GM18526 (cell line): Measurements from ENCODE around the gene FAM81B.

Experiments used
- POLR2A ChIP-seq: IDR thresholded peaks from 3 replicates; pipeline ENCODE4 v1.6.1; 2011; ENCODE audit not compliant: insufficient read length; ENCODE audit errors: extremely low read depth

FAM81B gene

GRCh38 chr5:95385334-95385733 is 5.8 kb upstream of the FAM81B start:
- no peak for TF ChIP-seq POLR2A

GRCh38 chr5:95392593-95393182 is 1.5 kb downstream of the FAM81B start:
- TF ChIP-seq POLR2A, result no peak

- no peak for TF ChIP-seq POLR2A
These were observed 2.1 kb downstream of the FAM81B start for GRCh38 chr5:95393279-95393678.

- no peak for TF ChIP-seq POLR2A
These were observed 7.8 kb downstream of the FAM81B start for GRCh38 chr5:95398989-95399388.

GRCh38 chr5:95401626-95402025 is 10.5 kb downstream of the FAM81B start:
- no peak for TF ChIP-seq POLR2A

- TF ChIP-seq POLR2A, result no peak
These were observed 12.8 kb downstream of the FAM81B start for GRCh38 chr5:95403996-95404395.

- TF ChIP-seq POLR2A, result no peak
These were observed 15.4 kb downstream of the FAM81B start for GRCh38 chr5:95406426-95407090.

GRCh38 chr5:95410279-95410678 is 19.1 kb downstream of the FAM81B start:
- no peak for TF ChIP-seq POLR2A

- no peak for TF ChIP-seq POLR2A
These were observed 20.3 kb downstream of the FAM81B start for GRCh38 chr5:95411474-95411873.

- TF ChIP-seq POLR2A, result no peak
These were observed 23.3 kb downstream of the FAM81B start for GRCh38 chr5:95414451-95414850.

GRCh38 chr5:95417971-95418370 is 26.8 kb downstream of the FAM81B start:
- TF ChIP-seq POLR2A, result no peak

- no peak for TF ChIP-seq POLR2A
These were observed 31.7 kb downstream of the FAM81B start for GRCh38 chr5:95422838-95423237.

- TF ChIP-seq POLR2A, result no peak
These were observed 32.9 kb downstream of the FAM81B start for GRCh38 chr5:95424016-95424415.

GRCh38 chr5:95424526-95424925 is 33.4 kb downstream of the FAM81B start:
- TF ChIP-seq POLR2A, result no peak

GRCh38 chr5:95426227-95426626 is 35.1 kb downstream of the FAM81B start:
- TF ChIP-seq POLR2A, result no peak

- no peak for TF ChIP-seq POLR2A
These were observed 41.6 kb downstream of the FAM81B start for GRCh38 chr5:95432779-95433178.
